IPS DF 4.7 (cell line): ENCODE data around the gene RASGEF1B.
"Not testable (repeated sequence)": the region's sequence is repeated elsewhere in the genome, so short reads cannot be mapped to it uniquely, and the experiment has no call there.

Experiments used
- DNase-seq: peaks from one replicate; pipeline ENCODE4 v3.0.0-alpha.2; 2013; ENCODE audit warnings: low spot score; ENCODE audit errors: extremely low read depth

The RASGEF1B gene

GRCh38 chr4:81432825-81433224, 38.9 kb downstream of the RASGEF1B start:
- no peak for DNase-seq

- no peak for DNase-seq
Observed at GRCh38 chr4:81431971-81432370, 39.7 kb downstream of the RASGEF1B start.

GRCh38 chr4:81429607-81430006, 42.1 kb downstream of the RASGEF1B start:
- no peak for DNase-seq

GRCh38 chr4:81429031-81429430, 42.7 kb downstream of the RASGEF1B start:
- DNase-seq: no peak

- DNase-seq: no peak
Observed at GRCh38 chr4:81428002-81428401, 43.7 kb downstream of the RASGEF1B start.

GRCh38 chr4:81427344-81427821, 44.3 kb downstream of the RASGEF1B start:
- no peak for DNase-seq

- no peak for DNase-seq
Observed at GRCh38 chr4:81426770-81427289, 44.9 kb downstream of the RASGEF1B start.

- DNase-seq: no peak
Observed at GRCh38 chr4:81424816-81425755, 46.6 kb downstream of the RASGEF1B start.

- DNase-seq: no peak
Observed at GRCh38 chr4:81424336-81424735, 47.4 kb downstream of the RASGEF1B start.

- DNase-seq: no peak
Observed at GRCh38 chr4:81422595-81422994, 49.1 kb downstream of the RASGEF1B start.

GRCh38 chr4:81421346-81422218, 50.1 kb downstream of the RASGEF1B start:
- DNase-seq: no peak

- no peak for DNase-seq
Observed at GRCh38 chr4:81418572-81418971, 53.1 kb downstream of the RASGEF1B start.

GRCh38 chr4:81412946-81413495, 58.7 kb downstream of the RASGEF1B start:
- DNase-seq: no peak

- DNase-seq: no peak
Observed at GRCh38 chr4:81410680-81411079, 61.0 kb downstream of the RASGEF1B start.

GRCh38 chr4:81409836-81410235, 61.9 kb downstream of the RASGEF1B start:
- DNase-seq: no peak

- DNase-seq: no peak
Observed at GRCh38 chr4:81408341-81408740, 63.4 kb downstream of the RASGEF1B start.

GRCh38 chr4:81407726-81408125, 64.0 kb downstream of the RASGEF1B start:
- no peak for DNase-seq

- DNase-seq: not testable (repeated sequence)
Observed at GRCh38 chr4:81406481-81406880, 65.2 kb downstream of the RASGEF1B start.

GRCh38 chr4:81405900-81406401, 65.8 kb downstream of the RASGEF1B start:
- DNase-seq: no peak

GRCh38 chr4:81404741-81405140, 67.0 kb downstream of the RASGEF1B start:
- DNase-seq: no peak

GRCh38 chr4:81404294-81404693, 67.4 kb downstream of the RASGEF1B start:
- DNase-seq: no peak
